GM18861 (cell line): ENCODE measurements around the gene WRAP53.

Source experiments
- ATAC-seq: cut with Tn5 transposase; IDR thresholded peaks from one replicate; pipeline ENCODE4 v1.9.1; 2021; ENCODE audit not compliant: unreplicated experiment

The WRAP53 gene

DNA sequence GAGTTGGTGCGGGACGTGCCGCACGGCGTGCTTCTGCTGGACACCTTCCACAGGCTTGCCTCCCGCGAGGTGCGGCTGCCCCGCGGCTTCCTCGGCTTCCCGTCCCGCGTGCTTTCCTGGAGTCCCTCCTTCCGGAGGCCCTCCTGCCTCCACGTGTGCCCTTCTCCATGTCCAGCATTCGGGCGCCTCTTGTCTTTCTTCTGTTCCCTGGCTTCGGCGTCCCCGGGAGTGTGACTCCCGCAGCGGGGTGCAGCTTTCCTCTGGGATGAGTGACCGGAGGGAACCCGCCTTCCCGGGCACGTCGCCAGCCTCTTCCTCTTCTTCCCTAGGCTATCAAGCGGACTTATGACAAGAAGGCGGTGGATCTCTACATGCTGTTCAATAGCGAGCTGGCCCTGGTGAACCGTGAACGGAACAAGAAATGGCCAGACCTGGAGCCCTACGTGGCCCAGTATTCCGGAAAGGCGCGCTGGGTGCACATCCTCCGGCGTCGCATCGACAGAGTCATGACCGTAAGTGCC, 52.3 kb downstream of the WRAP53 start:
- ATAC-seq: no peak

DNA sequence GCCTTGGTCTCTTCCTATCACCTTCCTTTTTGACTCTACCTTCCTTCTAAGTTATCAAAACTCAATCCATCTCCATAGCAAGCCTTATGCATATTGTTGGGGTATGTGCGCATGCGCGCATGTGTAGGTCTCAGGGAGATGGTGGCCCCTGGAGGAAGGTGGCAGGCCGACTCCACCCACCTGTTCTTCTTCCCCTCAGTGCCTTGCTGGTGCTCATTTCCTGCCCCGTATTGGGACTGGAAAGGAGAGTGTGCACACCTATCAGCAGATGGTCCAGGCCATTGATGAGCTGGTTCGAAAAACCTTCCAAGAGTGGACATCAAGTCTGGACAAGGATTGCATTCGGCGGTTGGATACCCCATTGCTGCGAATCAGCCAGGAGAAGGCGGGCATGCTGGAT, 54.5 kb downstream of the WRAP53 start:
- no peak for ATAC-seq

DNA sequence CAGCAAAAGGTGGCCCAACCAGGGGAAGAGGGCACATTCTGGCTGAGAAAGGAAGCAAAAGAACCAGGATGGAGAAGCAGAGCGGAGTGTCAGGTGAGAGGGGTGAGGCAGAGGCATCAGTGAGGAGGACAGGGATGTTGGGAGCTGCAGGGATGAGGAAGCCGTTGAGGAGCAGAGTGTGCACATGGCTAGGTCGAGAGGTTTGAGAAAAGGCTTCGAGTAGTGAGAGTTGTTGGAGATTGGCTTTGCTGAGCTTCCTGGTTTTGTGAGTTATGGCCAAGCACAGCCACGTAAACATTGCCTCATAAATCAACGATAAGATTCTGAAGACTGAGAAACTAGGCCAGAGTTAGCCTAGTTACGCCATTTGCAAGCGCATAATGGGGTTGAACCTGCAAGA, 56.1 kb downstream of the WRAP53 start:
- no peak for ATAC-seq

DNA sequence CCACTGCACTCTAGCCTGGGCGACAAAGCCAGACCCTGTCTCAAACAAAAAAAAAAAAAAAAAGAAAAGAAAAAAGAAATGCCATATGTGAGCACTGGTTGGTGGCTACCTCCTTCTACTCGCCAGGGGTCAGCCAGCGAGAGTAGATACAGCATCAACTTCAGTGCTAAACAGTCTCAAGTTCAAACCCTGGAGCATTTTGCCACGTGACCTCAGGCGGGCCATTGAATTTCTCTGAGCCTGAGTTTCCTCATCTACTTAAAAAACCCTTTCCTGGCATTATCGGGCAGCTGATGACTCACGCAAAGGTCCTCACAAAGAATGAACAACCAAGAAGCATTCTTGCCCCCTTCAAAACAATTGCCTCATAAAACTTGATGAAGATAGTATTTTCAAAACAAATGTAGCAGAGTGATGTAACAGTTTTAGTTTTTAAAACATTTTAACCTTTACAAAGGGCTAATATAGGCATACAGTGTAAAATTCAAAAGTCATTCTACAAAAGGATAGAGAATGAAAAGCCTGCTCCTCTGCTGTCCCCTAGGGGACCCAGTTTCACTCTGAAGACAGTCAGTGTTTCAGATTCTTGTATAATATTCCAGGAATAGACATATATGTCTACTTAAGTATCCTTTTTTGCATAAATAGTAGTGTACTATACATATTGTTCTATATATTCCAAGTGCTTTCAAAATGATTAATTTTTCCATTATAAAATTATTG, 57.6 kb downstream of the WRAP53 start:
- ATAC-seq: no peak

DNA sequence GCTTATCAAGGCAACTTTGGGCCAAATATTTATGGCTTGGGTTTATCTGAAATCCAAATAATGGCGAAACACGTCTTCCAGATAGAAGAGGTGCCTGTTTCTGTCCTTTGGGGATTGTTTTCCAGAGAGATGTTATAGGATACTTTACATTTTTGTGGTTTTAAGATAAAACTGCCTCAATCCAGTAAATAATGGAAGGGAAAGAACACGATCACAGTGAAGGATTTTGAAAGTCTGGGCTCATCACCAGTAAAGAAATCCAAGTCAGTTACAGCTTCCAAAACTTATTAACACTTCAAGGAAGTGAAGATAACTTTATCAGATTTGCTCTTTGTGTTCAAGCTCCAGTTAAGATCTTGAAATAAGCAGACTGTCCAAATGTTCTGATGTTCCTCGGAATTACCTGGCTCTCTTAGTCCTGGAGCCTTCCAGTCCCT, 59.4 kb downstream of the WRAP53 start:
- ATAC-seq: no peak

DNA sequence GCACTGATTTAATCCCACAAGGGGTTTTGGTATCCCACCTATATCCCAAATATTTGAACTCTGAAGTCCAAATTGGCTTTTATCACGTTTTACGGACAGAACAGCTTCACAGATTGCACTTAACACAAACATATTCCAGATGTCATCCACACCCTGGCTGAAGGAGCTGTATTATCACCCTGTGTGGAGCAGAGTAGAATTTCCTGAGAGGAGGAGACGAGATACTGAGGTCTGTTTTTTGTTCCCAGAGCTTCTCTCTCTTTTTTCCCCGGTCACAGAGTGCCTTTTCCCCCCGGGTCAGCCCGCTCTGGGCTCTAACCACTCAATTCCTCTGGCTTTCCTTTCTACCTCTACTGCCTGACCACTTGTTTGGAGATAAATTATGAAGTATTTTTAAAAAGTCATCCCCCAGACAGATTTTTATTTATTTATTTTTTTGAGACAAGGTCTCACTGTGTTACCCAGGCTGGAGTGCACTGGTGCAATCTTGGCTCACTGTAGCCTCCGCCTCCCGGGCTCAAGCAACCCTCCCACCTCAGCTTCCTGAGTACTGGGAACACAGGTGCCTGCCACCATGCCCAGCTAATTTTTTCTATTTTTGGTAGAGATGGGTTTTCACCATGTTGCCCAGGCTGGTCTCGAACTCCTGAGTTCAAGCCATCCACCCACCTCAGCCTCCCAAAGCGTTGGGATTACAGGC, 59.9 kb downstream of the WRAP53 start:
- no peak for ATAC-seq

DNA sequence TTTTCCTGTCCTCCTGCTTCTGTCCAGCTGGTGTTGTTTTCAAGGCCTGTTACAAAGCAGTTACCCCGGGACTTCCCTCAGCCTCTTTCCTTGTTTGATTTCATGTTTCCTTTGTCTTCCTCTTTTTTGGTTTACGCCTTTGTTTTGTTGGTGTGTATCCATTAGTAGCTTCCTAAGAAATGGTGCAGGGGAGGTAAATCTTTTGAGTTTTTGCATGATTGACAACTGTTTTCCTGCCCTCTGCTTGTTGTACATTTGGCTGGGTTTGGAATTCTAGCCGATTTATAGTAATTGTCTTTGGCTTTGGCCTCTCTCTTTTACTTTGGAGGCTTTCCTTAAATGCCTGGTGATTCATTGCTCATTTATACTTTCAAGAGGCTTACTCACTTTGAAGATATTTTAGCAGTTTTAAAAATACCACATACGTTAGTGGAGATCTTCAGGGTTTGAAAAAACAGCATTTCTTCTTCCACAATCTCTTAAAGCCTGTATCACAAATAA, 62.1 kb downstream of the WRAP53 start:
- ATAC-seq: no peak
